Activated naive CD8-positive, alpha-beta T cell (primary cell): ENCODE results near the gene ARHGEF16.

ENCODE experiments used
- H3K27ac Mint-ChIP-seq: one replicate; pipeline ENCODE4 v1.8.0; 2021; ENCODE audit warnings: mixed read lengths
- H3K27me3 Mint-ChIP-seq: one replicate; pipeline ENCODE4 v1.8.0; 2021; ENCODE audit warnings: mixed read lengths
- H3K36me3 Mint-ChIP-seq: one replicate; pipeline ENCODE4 v1.8.0; 2021; ENCODE audit warnings: mixed read lengths
- H3K4me1 Mint-ChIP-seq: one replicate; pipeline ENCODE4 v1.8.0; 2021; ENCODE audit warnings: low read depth, mixed read lengths
- H3K4me3 Mint-ChIP-seq: one replicate; pipeline ENCODE4 v1.8.0; 2021; ENCODE audit warnings: mild to moderate bottlenecking, mixed read lengths
- H3K9me3 Mint-ChIP-seq: one replicate; pipeline ENCODE4 v1.8.0; 2021; ENCODE audit warnings: low read depth, mixed read lengths

Gene ARHGEF16

GRCh38 chr1:3472088-3472850 is 17.8 kb downstream of the ARHGEF16 start:
- H3K36me3 Mint-ChIP-seq, result no peaks in the 10 kb centered on the region
- H3K9me3 Mint-ChIP-seq, result no peaks in the 10 kb centered on the region
- H3K27ac Mint-ChIP-seq, result no peak overlapping the region
- H3K27me3 Mint-ChIP-seq, result no peaks in the 10 kb centered on the region
- H3K4me3 Mint-ChIP-seq, result no peak overlapping the region
- H3K4me1 Mint-ChIP-seq, result no peaks in the 10 kb centered on the region

- H3K4me1 Mint-ChIP-seq, result no peaks in the 10 kb centered on the region
- no peak overlapping the region for H3K4me3 Mint-ChIP-seq
- no peaks in the 10 kb centered on the region for H3K27me3 Mint-ChIP-seq
- no peak overlapping the region for H3K27ac Mint-ChIP-seq
- no peaks in the 10 kb centered on the region for H3K9me3 Mint-ChIP-seq
- no peaks in the 10 kb centered on the region for H3K36me3 Mint-ChIP-seq
These were observed 18.4 kb downstream of the ARHGEF16 start for GRCh38 chr1:3472906-3473305.

- Mint-ChIP-seq H3K9me3 (no peaks in the 10 kb centered on the region), H3K4me1 (no peaks in the 10 kb centered on the region), H3K27ac (no peak overlapping the region)
These were observed 18.9 kb downstream of the ARHGEF16 start for GRCh38 chr1:3473381-3473844.

GRCh38 chr1:3474016-3474415 is 19.6 kb downstream of the ARHGEF16 start:
- Mint-ChIP-seq H3K27ac (no peak overlapping the region), H3K4me1 (no peaks in the 10 kb centered on the region)

More at GRCh38 chr1:3473381-3473844, 18.9 kb downstream of the ARHGEF16 start:
- Mint-ChIP-seq H3K27me3 (no peaks in the 10 kb centered on the region), H3K4me3 (no peak overlapping the region), H3K36me3 (no peaks in the 10 kb centered on the region)

GRCh38 chr1:3474421-3474820 is 20.0 kb downstream of the ARHGEF16 start:
- Mint-ChIP-seq H3K36me3 (no peaks in the 10 kb centered on the region), H3K27ac (no peak overlapping the region), H3K27me3 (no peaks in the 10 kb centered on the region), H3K4me1 (no peaks in the 10 kb centered on the region), H3K4me3 (no peak overlapping the region), H3K9me3 (no peaks in the 10 kb centered on the region)

More at GRCh38 chr1:3474016-3474415, 19.6 kb downstream of the ARHGEF16 start:
- Mint-ChIP-seq H3K27me3 (no peaks in the 10 kb centered on the region), H3K36me3 (no peaks in the 10 kb centered on the region), H3K4me3 (no peak overlapping the region), H3K9me3 (no peaks in the 10 kb centered on the region)

- Mint-ChIP-seq H3K36me3 (no peaks in the 10 kb centered on the region), H3K4me3 (no peak overlapping the region), H3K9me3 (no peaks in the 10 kb centered on the region), H3K4me1 (no peaks in the 10 kb centered on the region), H3K27me3 (no peaks in the 10 kb centered on the region), H3K27ac (no peak overlapping the region)
These were observed 21.5 kb downstream of the ARHGEF16 start for GRCh38 chr1:3475839-3476573.

- Mint-ChIP-seq H3K9me3 (no peaks in the 10 kb centered on the region), H3K27me3 (no peaks in the 10 kb centered on the region), H3K4me1 (no peaks in the 10 kb centered on the region), H3K27ac (no peak overlapping the region), H3K4me3 (no peak overlapping the region), H3K36me3 (no peaks in the 10 kb centered on the region)
These were observed 22.2 kb downstream of the ARHGEF16 start for GRCh38 chr1:3476666-3477065.

- Mint-ChIP-seq H3K9me3 (no peaks in the 10 kb centered on the region), H3K36me3 (no peaks in the 10 kb centered on the region), H3K27me3 (no peaks in the 10 kb centered on the region), H3K27ac (no peak overlapping the region), H3K4me1 (no peaks in the 10 kb centered on the region), H3K4me3 (no peak overlapping the region)
These were observed 23.0 kb downstream of the ARHGEF16 start for GRCh38 chr1:3477241-3477995.

GRCh38 chr1:3478187-3478586 is 23.7 kb downstream of the ARHGEF16 start:
- Mint-ChIP-seq H3K27ac (no peak overlapping the region), H3K36me3 (no peaks in the 10 kb centered on the region), H3K9me3 (no peaks in the 10 kb centered on the region), H3K4me3 (no peak overlapping the region), H3K27me3 (no peaks in the 10 kb centered on the region), H3K4me1 (no peaks in the 10 kb centered on the region)

- Mint-ChIP-seq H3K9me3 (no peaks in the 10 kb centered on the region), H3K27ac (no peak overlapping the region), H3K27me3 (peaks cover 2% of the 10 kb centered on the region), H3K4me3 (no peak overlapping the region), H3K4me1 (peaks cover 2% of the 10 kb centered on the region), H3K36me3 (no peaks in the 10 kb centered on the region)
These were observed 25.3 kb downstream of the ARHGEF16 start for GRCh38 chr1:3479511-3480368.

GRCh38 chr1:3480369-3480719 is 25.9 kb downstream of the ARHGEF16 start:
- no peaks in the 10 kb centered on the region for H3K9me3 Mint-ChIP-seq
- peaks cover 2% of the 10 kb centered on the region for H3K27me3 Mint-ChIP-seq
- H3K36me3 Mint-ChIP-seq, result no peaks in the 10 kb centered on the region
- H3K27ac Mint-ChIP-seq, result no peak overlapping the region
- peaks cover 2% of the 10 kb centered on the region for H3K4me1 Mint-ChIP-seq
- no peak overlapping the region for H3K4me3 Mint-ChIP-seq

GRCh38 chr1:3481046-3481445 is 26.6 kb downstream of the ARHGEF16 start:
- no peak overlapping the region for H3K27ac Mint-ChIP-seq
- H3K36me3 Mint-ChIP-seq, result no peaks in the 10 kb centered on the region
- H3K27me3 Mint-ChIP-seq, result peaks cover 2% of the 10 kb centered on the region
- no peak overlapping the region for H3K4me3 Mint-ChIP-seq
- H3K9me3 Mint-ChIP-seq, result no peaks in the 10 kb centered on the region
- H3K4me1 Mint-ChIP-seq, result peaks cover 2% of the 10 kb centered on the region

- peaks cover 2% of the 10 kb centered on the region for H3K27me3 Mint-ChIP-seq
- H3K36me3 Mint-ChIP-seq, result no peaks in the 10 kb centered on the region
- H3K4me3 Mint-ChIP-seq, result no peak overlapping the region
- peaks cover 2% of the 10 kb centered on the region for H3K4me1 Mint-ChIP-seq
- no peaks in the 10 kb centered on the region for H3K9me3 Mint-ChIP-seq
- H3K27ac Mint-ChIP-seq, result no peak overlapping the region
These were observed 27.4 kb downstream of the ARHGEF16 start for GRCh38 chr1:3481836-3482375.

GRCh38 chr1:3482378-3482849 is 27.9 kb downstream of the ARHGEF16 start:
- Mint-ChIP-seq H3K27ac (no peak overlapping the region), H3K36me3 (no peaks in the 10 kb centered on the region), H3K27me3 (peaks cover 2% of the 10 kb centered on the region), H3K4me1 (peaks cover 2% of the 10 kb centered on the region), H3K4me3 (no peak overlapping the region), H3K9me3 (no peaks in the 10 kb centered on the region)
